NCI-H510A (cell line): ENCODE data around the gene ALB.

Experiments
- DNase-seq: peaks from one replicate; lab custom pipeline; 2025; lab: John Stamatoyannopoulos, UW

The ALB gene

DNA sequence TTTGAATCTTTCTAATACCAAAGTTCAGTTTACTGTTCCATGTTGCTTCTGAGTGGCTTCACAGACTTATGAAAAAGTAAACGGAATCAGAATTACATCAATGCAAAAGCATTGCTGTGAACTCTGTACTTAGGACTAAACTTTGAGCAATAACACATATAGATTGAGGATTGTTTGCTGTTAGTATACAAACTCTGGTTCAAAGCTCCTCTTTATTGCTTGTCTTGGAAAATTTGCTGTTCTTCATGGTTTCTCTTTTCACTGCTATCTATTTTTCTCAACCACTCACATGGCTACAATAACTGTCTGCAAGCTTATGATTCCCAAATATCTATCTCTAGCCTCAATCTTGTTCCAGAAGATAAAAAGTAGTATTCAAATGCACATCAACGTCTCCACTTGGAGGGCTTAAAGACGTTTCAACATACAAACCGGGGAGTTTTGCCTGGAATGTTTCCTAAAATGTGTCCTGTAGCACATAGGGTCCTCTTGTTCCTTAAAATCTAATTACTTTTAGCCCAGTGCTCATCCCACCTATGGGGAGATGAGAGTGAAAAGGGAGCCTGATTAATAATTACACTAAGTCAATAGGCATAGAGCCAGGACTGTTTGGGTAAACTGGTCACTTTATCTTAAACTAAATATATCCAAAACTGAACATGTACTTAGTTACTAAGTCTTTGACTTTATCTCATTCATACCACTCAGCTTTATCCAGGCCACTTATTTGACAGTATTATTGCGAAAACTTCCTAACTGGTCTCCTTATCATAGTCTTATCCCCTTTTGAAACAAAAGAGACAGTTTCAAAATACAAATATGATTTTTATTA, 28.3 kb downstream of the ALB start:
- DNase-seq = no peak

DNA sequence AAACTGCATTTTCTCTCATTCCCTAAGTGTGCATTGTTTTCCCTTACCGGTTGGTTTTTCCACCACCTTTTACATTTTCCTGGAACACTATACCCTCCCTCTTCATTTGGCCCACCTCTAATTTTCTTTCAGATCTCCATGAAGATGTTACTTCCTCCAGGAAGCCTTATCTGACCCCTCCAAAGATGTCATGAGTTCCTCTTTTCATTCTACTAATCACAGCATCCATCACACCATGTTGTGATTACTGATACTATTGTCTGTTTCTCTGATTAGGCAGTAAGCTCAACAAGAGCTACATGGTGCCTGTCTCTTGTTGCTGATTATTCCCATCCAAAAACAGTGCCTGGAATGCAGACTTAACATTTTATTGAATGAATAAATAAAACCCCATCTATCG, 29.1 kb downstream of the ALB start:
- DNase-seq = no peak

DNA sequence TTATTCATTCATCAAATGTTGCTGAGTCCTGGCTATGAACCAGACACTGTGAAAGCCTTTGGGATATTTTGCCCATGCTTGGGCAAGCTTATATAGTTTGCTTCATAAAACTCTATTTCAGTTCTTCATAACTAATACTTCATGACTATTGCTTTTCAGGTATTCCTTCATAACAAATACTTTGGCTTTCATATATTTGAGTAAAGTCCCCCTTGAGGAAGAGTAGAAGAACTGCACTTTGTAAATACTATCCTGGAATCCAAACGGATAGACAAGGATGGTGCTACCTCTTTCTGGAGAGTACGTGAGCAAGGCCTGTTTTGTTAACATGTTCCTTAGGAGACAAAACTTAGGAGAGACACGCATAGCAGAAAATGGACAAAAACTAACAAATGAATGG, 30.2 kb downstream of the ALB start:
- DNase-seq = no peak

DNA sequence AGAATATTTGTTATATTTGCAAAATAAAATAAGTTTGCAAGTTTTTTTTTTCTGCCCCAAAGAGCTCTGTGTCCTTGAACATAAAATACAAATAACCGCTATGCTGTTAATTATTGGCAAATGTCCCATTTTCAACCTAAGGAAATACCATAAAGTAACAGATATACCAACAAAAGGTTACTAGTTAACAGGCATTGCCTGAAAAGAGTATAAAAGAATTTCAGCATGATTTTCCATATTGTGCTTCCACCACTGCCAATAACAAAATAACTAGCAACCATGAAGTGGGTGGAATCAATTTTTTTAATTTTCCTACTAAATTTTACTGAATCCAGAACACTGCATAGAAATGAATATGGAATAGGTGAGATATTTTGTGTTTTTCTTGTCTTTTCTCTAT, 31.9 kb downstream of the ALB start, which contains the start of gene AFP:
Gene AFP (plus strand): TSS at position 238 of the 400 bp plus-strand sequence. CDS start 42 bp downstream, at position 280.
- no peak for DNase-seq

DNA sequence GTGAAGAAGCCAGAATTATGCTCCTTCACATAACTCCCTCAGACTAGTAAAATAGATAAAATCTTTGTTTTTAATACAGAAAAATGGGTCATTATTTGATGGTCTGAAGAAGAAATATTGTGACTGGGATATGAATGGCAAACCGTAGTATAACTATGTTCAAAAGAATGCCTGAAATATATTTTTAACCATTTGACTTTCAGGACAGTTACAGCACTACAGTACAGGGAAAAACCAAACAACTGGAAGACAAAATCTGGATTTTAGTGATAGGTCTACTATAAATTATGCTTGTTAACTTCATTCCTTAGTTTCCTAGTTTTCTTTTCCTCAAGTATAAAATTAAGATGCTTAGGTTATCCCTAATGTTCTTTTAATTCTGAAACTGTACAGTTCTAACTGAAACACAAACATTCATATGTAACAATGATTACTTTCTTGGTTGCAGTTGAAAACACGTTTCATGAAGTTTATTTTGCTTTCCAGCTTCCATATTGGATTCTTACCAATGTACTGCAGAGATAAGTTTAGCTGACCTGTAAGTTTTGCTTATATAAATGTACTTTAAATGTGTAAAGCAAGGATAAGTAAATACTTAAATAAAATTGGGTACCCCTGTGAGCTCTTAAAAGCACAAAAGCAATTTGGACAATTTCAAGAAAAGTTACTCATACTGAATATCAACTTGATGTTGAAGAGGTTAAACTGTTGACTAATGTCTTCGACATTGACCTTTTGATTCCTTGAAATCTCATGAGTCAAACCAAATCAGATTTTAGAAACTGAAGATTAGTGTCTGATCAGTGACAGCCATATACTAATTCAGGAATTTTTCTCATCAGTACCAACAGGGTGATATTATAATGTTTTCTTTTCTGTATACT, 32.8 kb downstream of the ALB start:
- DNase-seq = no peak

DNA sequence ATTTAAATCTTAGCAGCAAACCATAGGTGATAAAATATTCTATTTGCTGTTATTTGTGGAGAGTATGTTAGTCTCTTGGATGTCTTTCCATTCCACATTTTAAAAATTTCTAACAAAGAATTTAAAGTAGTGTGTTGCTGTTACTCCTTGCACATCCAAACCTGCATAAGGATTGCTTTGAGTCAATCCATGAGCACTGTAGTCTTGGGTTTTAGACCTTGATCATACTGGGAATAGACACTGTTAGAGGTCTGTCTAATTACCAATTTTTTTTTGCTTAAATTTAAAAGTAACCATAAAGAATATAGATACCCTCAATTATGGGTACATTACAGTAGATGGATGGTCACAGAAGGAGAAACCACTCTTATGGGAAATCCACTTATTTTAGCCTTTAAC, 33.5 kb downstream of the ALB start:
- no peak for DNase-seq

DNA sequence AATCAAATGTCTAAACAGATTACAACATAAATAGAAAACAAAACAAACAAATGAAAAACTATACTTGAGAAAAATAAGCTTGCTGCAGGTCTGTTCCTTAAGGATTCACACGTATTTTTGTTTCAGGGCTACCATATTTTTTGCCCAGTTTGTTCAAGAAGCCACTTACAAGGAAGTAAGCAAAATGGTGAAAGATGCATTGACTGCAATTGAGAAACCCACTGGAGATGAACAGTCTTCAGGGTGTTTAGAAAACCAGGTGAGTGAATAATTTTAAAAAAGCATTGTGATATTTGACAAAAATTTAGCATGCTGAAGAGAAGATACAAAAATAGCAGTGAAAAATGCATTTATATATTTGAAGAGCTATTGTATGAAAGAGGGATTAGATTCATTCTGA, 34.0 kb downstream of the ALB start:
- no peak for DNase-seq

DNA sequence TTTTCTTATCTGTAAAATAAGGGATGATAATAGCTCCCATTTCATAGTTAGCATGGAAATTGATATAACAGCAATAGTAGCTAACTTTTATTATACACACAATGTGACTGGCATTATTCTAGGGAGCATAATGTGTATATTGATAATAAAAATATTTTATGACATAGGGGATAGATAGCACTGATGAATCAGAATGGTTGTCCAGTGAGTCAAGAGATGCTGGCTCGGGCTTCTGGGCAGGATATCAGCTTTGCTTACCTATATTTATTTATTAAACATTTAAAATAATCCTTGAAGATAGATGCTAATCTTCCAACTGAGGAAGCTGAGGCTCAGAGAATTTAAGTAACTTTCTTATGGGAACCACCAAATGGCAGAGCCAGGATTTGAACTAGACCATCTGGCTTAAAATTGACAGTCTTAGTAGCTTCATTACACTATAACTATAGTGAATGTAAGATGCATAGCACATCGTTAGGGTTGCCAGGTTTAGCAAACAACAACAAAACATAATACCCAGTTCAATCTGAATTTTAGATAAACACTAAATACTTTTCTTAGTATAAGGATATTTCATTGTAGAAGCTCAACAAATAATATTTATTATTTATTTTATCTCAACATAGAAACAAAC, 34.6 kb downstream of the ALB start:
- no peak for DNase-seq

DNA sequence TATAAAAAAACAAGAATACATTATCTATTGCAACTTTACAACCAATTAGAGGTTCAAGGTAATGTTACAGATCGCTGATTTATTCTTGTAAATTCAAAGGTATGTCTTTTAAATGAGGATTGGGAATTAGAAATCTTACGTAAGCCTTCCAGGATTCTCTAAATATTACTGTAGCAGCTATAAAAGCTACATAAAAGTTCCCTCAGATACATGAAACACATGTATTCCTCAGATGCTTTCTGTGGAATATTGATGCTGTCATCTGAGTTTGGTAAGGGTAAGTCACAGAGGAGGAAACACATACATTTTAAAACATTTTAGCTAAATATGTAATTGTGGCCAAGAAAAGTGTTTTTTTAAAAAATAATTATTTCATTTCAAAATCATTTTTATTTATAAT, 35.4 kb downstream of the ALB start:
- DNase-seq = no peak

DNA sequence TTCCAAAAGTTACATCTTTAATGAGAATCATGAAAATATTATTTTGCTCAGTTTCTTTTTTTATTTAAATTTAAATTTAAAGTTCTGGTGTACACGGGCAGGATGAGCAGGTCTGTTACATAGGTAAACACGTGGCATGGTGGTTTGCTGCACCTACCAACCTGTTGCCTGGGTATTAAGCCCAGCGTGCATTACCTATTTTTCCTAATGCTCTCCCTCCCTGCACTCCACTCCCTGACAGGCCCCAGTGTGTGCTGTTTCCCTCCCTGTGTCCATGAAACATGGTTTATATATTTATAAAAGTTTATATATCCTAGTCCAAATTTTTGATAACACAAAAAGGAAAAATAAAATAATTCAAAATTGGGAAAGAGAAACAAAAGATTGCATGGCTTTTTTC, 35.9 kb downstream of the ALB start:
- no peak for DNase-seq

DNA sequence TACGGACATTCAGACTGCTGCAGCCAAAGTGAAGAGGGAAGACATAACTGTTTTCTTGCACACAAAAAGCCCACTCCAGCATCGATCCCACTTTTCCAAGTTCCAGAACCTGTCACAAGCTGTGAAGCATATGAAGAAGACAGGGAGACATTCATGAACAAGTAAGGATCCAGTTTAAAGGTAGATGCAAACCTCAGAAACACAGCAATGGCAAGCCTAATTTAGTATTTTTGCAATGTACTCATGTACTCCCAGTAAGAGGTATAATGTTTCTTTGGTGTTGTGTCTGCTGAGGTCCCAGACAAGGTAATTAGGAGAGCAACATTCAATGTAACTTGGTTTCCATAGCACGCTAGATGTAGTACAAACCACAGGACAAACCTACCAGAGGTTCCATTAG, 36.6 kb downstream of the ALB start:
- DNase-seq = no peak

DNA sequence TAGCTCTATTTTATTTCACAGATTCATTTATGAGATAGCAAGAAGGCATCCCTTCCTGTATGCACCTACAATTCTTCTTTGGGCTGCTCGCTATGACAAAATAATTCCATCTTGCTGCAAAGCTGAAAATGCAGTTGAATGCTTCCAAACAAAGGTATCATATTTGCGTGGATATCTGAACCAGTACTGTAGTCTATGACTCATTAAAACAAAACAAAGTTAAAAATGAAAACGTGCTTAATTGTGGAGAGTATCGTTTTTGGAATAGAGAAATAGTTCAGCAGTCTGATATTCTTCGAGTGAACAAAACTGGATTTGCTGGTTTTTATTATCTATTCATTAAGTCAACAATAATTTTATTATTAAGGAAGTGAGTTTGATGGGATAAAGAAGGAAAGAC, 38.2 kb downstream of the ALB start:
- DNase-seq = no peak

DNA sequence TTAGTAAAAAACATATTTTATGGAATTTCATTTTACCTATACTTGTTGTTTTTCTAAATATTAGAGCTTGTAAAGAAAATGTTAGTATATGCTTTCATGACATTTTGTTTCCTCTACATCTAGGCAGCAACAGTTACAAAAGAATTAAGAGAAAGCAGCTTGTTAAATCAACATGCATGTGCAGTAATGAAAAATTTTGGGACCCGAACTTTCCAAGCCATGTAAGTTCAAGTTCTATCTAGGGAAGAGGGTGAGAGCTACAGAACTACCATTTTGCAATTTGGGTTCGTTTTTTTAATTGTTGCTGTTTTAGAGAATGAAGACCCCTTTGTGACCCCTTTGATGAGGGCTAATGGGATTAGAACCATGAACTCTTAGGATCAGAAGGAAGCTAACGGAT, 39.1 kb downstream of the ALB start:
- no peak for DNase-seq

DNA sequence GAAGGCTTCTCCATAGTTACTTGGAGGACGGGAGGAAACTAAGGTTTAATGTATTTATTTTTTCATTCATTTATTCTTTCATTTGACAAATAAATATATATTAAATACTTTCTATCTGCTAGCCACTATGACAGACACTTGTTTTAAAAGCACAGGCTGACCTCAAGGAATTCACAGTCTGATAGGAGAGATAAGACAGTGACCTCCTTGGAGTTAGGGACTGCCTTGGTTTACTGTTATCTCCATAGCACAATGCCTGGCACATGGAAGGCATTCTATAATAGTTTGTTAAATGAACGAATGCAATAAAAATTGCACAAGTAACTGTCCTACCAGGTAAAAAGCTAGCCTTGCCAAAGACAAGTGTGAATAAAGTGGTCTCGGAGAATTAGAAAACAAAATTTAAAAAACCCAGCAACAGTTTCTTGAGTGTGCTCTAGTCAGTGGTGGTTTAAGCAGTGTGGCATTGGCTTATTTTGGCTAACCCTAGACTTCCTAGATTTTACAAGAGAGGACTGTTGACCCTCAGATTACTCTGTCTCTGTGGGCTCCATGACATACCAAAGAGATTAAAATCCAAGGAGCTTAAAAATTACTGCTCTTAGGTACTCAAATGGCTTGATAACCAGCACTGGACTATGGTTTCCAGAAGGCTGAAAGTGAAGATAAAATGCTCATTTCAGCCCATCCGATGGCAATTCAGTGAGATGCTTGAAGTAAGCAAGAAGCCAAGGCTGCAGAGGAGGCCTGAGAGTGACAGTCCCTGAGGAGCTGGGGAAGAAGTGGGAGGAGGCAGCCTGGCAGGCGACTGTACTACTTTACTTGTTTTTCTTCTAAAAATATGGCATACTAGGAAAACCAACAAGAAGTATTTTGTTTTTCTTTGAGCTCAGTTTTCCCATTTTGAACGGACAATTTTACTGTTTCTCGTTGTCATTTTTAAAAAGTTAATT, 41.6 kb downstream of the ALB start:
- no peak for DNase-seq

DNA sequence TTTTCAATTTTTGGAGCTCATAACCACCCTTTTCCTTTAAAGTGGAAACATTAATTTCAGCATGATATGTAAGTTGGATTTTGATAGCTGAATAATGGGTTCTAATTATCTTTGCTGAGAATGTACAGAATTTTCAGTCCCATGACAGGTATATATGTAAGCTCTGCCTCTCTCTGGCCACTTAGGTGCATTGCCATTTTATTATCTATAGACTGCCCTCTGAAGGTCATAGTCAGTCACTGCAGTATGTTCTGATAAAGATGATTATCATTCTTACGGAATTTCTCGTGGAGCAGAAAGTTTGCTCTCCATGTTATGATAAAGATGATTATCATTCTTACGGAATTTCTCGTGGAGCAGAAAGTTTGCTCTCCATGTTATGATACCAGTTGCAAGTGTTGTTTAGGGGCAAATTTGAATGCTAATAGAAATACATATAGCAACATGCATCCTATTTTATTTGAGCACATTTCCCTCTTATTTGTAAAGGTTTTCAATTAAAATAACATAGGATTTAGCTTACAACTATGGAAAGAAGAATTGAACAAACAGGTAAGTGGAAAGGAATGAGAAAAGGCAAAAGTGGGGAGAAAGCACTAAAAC, 42.4 kb downstream of the ALB start:
- peak; percentile 8 for DNase-seq

DNA sequence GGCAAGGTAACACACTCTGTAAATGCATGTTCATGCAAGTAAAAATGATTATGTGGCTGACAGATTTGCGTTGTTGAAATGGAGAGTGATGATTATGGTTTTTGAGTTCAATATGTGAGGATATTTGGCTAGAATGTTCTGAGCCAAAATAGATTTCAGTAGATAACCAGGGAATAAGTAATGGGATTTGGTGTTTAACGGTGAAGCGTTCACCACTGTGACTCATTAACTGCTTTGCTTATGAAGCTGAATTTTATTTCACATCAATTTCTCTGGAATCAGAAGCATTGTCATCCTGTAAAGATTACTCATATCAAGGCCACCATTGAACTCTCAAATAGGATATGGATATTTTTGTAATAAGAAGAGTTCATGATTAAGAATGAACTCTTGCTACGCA, 43.6 kb downstream of the ALB start:
- no peak for DNase-seq

DNA sequence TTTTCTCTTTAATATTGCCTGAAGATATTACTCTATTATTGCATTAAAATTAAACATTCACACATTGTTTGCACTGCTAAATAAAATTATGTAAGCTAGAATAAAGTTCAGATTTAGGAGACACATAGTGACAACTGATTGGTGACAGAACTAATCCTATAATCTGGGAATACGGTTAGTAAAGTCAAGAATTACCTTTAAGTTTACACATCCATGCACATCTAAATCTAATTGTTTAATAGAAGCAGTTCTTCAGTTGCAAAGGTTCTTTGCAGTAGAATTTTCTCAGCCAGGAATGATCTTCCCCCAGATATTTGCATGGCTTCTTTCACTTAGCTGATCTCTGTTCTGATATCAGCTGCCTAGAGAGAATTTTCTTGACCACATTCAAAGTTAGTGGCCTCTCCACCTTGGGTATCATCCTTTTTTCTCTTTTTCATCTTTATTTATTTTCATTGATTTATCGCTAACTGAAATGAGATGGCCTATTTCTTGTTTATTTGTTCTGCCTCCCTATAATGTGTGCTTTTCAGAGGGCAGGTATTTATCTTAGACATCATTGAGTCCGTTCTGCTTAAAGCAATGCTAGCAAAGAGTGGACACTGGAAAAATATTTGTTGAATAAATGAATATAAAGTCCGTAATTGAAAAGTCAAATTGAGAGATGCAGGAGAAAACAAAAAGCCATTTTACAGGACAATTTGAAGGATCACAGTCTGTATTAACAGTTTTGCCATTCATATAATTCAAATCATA, 44.5 kb downstream of the ALB start:
- DNase-seq = no peak

DNA sequence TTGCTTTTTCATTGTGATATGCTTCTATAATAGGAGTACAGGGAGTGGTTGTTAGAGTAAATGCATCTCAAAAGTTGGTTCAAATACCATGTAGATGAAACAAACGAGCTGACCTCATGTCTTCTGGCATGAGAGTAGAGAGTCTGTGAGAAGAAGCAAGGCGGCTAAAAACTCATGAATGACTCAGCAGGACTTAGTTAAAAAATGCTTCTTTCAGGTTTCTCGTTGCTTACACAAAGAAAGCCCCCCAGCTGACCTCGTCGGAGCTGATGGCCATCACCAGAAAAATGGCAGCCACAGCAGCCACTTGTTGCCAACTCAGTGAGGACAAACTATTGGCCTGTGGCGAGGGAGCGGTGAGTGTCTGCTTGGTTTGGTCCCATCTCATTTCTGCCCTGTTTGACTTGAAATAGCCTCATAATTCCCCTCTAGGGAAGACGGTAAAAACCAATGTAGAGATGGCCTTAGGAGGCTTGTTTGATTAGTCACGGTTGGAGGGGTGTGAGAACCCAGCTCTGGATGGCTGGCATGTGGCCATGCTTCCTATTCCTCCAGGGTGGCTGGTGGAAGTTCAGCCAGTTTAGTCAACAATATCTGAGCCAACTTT, 46.4 kb downstream of the ALB start:
- DNase-seq = peak; percentile 85

DNA sequence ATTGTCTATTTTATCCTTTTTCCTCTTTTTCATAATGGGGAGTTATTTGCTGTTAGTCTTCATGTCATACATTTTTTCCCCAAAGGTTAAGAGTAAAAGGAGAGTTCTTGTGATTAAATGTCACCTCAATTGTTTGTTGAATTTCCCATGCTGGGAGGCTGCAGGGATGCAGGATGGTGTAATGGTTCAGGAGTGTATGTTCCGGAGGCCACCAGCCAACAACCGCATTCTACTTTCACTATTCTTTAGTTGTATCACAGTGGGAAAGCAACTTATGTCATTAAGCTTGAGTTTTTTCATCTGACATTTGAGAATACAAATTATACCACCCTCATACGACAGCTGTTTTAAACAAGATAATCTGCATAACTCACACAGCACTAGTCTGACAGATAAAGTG, 47.3 kb downstream of the ALB start:
- DNase-seq = peak; percentile 21
